C4-2B (cell line): ENCODE data around the gene ASIC4.

Source experiments
- ZFX ChIP-seq: fragments of 450-650 bp; IDR thresholded peaks from 2 replicates; pipeline ENCODE4 v1.6.1; 2017
- TF ChIP-seq, protein P1 (sequence below): fragments of 450-650 bp; conservative IDR thresholded peaks from 2 replicates; pipeline ENCODE4 v1.5.1; 2017; ENCODE audit warnings: mild to moderate bottlenecking

DNA sequence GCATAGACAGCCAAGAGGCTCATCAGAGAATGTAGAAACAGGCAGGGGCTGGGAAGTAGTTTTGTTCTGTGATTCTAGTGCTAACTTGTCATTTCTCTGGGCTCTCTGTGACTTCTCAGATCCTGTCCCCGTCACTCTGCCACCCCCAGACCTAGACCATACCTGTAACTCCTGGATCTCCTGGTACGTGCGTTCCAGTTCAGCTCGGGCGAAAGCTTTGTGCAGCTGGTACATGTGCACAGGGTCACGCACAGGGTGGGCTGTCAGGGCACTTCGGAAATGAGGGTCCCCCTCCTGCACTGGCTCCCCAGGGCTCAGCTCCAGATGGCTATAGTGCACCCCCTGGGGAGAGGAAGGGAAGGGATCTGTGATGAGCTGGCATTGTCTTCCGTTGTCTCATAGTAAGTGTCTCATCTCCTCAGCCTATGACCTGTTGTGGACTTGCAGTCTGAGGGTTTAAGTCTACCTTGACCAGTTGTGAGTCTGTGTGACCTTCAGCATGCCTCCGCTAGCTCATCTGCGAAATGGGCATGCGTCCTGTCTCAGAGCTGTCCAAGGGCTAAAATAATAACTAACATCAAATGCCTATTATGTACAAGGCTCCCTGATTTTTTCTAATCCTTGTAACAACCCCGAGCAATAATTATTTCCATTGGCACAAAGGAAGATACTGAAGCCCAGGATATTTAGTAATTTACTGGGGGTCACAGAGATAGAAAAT is 26.7 kb downstream of the ASIC4 start:
- TF ChIP-seq, protein P1, sequence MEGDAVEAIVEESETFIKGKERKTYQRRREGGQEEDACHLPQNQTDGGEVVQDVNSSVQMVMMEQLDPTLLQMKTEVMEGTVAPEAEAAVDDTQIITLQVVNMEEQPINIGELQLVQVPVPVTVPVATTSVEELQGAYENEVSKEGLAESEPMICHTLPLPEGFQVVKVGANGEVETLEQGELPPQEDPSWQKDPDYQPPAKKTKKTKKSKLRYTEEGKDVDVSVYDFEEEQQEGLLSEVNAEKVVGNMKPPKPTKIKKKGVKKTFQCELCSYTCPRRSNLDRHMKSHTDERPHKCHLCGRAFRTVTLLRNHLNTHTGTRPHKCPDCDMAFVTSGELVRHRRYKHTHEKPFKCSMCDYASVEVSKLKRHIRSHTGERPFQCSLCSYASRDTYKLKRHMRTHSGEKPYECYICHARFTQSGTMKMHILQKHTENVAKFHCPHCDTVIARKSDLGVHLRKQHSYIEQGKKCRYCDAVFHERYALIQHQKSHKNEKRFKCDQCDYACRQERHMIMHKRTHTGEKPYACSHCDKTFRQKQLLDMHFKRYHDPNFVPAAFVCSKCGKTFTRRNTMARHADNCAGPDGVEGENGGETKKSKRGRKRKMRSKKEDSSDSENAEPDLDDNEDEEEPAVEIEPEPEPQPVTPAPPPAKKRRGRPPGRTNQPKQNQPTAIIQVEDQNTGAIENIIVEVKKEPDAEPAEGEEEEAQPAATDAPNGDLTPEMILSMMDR: no peak
- TF ChIP-seq ZFX: no peak
